Stimulated activated CD8-positive, alpha-beta memory T cell treated with anti-CD3 and anti-CD28 coated beads, Interleukin-15, amount 100 ng/mL, for 1 hour (primary cell): ENCODE data around the gene HSPA6.
A peak's percentile ranks its signal among the peaks of the same experiment; 100 is the strongest.
"Not testable (repeated sequence)": the region's sequence is repeated elsewhere in the genome, so short reads cannot be mapped to it uniquely, and the experiment has no call there.

Source experiments
- DNase-seq: peaks from one replicate; pipeline ENCODE4 v3.0.0-alpha.2; 2020; ENCODE audit warnings: low read depth

The HSPA6 gene

GRCh38 chr1:161532644-161533567 is 8.6 kb downstream of the HSPA6 start:
- DNase-seq, result not testable (repeated sequence)

GRCh38 chr1:161537068-161537669 is 12.8 kb downstream of the HSPA6 start:
- not testable (repeated sequence) for DNase-seq

- DNase-seq, result not testable (repeated sequence)
These were observed 14.7 kb downstream of the HSPA6 start for GRCh38 chr1:161538925-161539479.

- peak; percentile 94 for DNase-seq
These were observed 15.6 kb downstream of the HSPA6 start for GRCh38 chr1:161539731-161540569.

- DNase-seq, result not testable (repeated sequence)
These were observed 16.2 kb downstream of the HSPA6 start for GRCh38 chr1:161540570-161540960.

- DNase-seq, result not testable (repeated sequence)
These were observed 17.8 kb downstream of the HSPA6 start for GRCh38 chr1:161542091-161542559.

GRCh38 chr1:161543125-161543524 is 18.8 kb downstream of the HSPA6 start:
- not testable (repeated sequence) for DNase-seq

GRCh38 chr1:161545005-161545731 is 20.8 kb downstream of the HSPA6 start:
- DNase-seq, result not testable (repeated sequence)

GRCh38 chr1:161547995-161548741 is 23.8 kb downstream of the HSPA6 start:
- DNase-seq, result not testable (repeated sequence)

- DNase-seq, result not testable (repeated sequence)
These were observed 24.5 kb downstream of the HSPA6 start for GRCh38 chr1:161548749-161549406.

- no peak for DNase-seq
These were observed 25.3 kb downstream of the HSPA6 start, which contains the start of gene FCGR3A for GRCh38 chr1:161549652-161550051. TSS of gene FCGR3A (minus strand) at chr1:161549818. CDS start at chr1:161549736, 82 bp downstream.

GRCh38 chr1:161550942-161551341 is 26.6 kb downstream of the HSPA6 start:
- not testable (repeated sequence) for DNase-seq

GRCh38 chr1:161553631-161554030 is 29.3 kb downstream of the HSPA6 start:
- DNase-seq, result not testable (repeated sequence)

- not testable (repeated sequence) for DNase-seq
These were observed 30.0 kb downstream of the HSPA6 start for GRCh38 chr1:161554340-161554739.

GRCh38 chr1:161554815-161555417 is 30.6 kb downstream of the HSPA6 start:
- not testable (repeated sequence) for DNase-seq

- DNase-seq, result not testable (repeated sequence)
These were observed 31.8 kb downstream of the HSPA6 start for GRCh38 chr1:161556143-161556542.

- not testable (repeated sequence) for DNase-seq
These were observed 32.6 kb downstream of the HSPA6 start for GRCh38 chr1:161556990-161557389.

GRCh38 chr1:161557506-161558450 is 33.4 kb downstream of the HSPA6 start:
- DNase-seq, result not testable (repeated sequence)
